ENCODE data around the gene THAP4. TPM values are rescaled to one million over a fixed set of nuclear protein-coding genes. Genes with fewer than 3 reads are reported as not detected.

THAP4 gene
- total RNA-seq, 1 donor from 2014 or later, result 63.9 TPM

- H3K9me3 Mint-ChIP-seq, result peaks cover 11% of the 10 kb centered on the region
These were observed 18.6 kb downstream of the THAP4 start for GRCh38 chr2:241618296-241618805.

GRCh38 chr2:241617431-241618154, 19.4 kb downstream of the THAP4 start:
- Mint-ChIP-seq H3K9me3 (peaks cover 11% of the 10 kb centered on the region), H3K27ac (peak overlapping the region; percentile 97), H3K4me3 (peak overlapping the region; percentile 86), H3K4me1 (peaks cover 36% of the 10 kb centered on the region), H3K27me3 (no peaks in the 10 kb centered on the region), H3K36me3 (ENCODE audit: low read depth) (peaks cover 35% of the 10 kb centered on the region)
- intact Hi-C loops (cut with micrococcal nuclease), result loop anchor here (5.0 to 10.0 kb wide), 3 partner anchors 113 to 300 kb away; partner anchors contain the start of genes HDLBP, SEPTIN2 and STK25
- DNase-seq, result peak; percentile 85

More at GRCh38 chr2:241618296-241618805, 18.6 kb downstream of the THAP4 start:
- Mint-ChIP-seq H3K36me3 (ENCODE audit: low read depth) (peaks cover 35% of the 10 kb centered on the region), H3K27ac (peak overlapping the region; percentile 86), H3K4me1 (peaks cover 36% of the 10 kb centered on the region), H3K4me3 (peak overlapping the region; percentile 86), H3K27me3 (no peaks in the 10 kb centered on the region)
- intact Hi-C loops (cut with micrococcal nuclease), result loop anchor here (5.0 to 10.0 kb wide), 3 partner anchors 114 to 301 kb away; partner anchors contain the start of genes HDLBP, SEPTIN2 and STK25
- DNase-seq, result no peak

GRCh38 chr2:241616168-241617125, 20.5 kb downstream of the THAP4 start:
- Mint-ChIP-seq H3K27ac (peak overlapping the region; percentile 63), H3K4me3 (peak overlapping the region; percentile 50), H3K27me3 (no peaks in the 10 kb centered on the region), H3K36me3 (ENCODE audit: low read depth) (peaks cover 35% of the 10 kb centered on the region), H3K9me3 (peaks cover 11% of the 10 kb centered on the region), H3K4me1 (peaks cover 35% of the 10 kb centered on the region)
- intact Hi-C loops (cut with micrococcal nuclease), result loop anchor here (5.0 to 10.0 kb wide), 3 partner anchors 112 to 299 kb away; partner anchors contain the start of genes HDLBP, SEPTIN2 and STK25
- DNase-seq, result no peak

DNA sequence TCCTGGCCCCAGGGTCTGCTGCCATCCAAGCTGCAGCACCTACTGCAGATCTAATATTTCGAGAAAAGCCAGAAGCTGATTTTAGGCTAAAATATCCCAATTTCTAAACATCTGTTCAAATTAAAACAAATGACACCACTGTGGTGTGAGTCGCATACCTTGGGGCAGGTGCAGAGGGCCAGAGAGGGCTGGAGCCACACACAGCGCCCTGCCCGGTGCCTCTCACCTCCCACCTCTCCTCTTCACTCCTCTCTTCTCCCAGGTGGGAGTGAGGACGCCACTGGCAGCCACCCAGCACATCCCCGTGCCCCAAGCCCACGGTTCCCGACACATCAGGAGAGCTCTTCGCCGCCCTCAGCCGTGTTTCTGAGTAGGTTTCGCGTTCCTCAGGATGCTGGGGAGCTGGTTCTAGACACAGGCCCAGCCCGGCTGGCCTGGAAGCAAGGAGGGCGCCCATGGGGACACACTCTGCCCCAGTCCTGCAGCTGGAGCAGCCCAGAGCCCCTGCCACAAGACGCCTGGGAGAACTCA, 21.4 kb downstream of the THAP4 start:
- no peak for DNase-seq
- no peaks in the 10 kb centered on the region for H3K27me3 Mint-ChIP-seq
- H3K4me1 Mint-ChIP-seq, result peaks cover 30% of the 10 kb centered on the region
- H3K4me3 Mint-ChIP-seq, result peak overlapping the region; percentile 50
- no peak overlapping the region for H3K27ac Mint-ChIP-seq
- intact Hi-C loops (cut with micrococcal nuclease), result loop anchor here (5.0 to 10.0 kb wide), 3 partner anchors 111 to 298 kb away; partner anchors contain the start of genes HDLBP, SEPTIN2 and STK25
- H3K36me3 Mint-ChIP-seq (ENCODE audit: low read depth), result peaks cover 30% of the 10 kb centered on the region
- H3K9me3 Mint-ChIP-seq, result peaks cover 8% of the 10 kb centered on the region

GRCh38 chr2:241615041-241615440, 21.9 kb downstream of the THAP4 start:
- intact Hi-C loops (cut with micrococcal nuclease), result loop anchor here (5.0 to 10.0 kb wide), 3 partner anchors 110 to 298 kb away; partner anchors contain the start of genes HDLBP, SEPTIN2 and STK25
- Mint-ChIP-seq H3K4me1 (peaks cover 28% of the 10 kb centered on the region), H3K9me3 (peaks cover 5% of the 10 kb centered on the region), H3K4me3 (no peak overlapping the region), H3K27me3 (no peaks in the 10 kb centered on the region), H3K36me3 (ENCODE audit: low read depth) (peaks cover 26% of the 10 kb centered on the region), H3K27ac (no peak overlapping the region)
- no peak for DNase-seq

- Mint-ChIP-seq H3K36me3 (ENCODE audit: low read depth) (peaks cover 20% of the 10 kb centered on the region), H3K9me3 (no peaks in the 10 kb centered on the region), H3K4me1 (peaks cover 30% of the 10 kb centered on the region), H3K27me3 (no peaks in the 10 kb centered on the region), H3K4me3 (no peak overlapping the region), H3K27ac (no peak overlapping the region)
- intact Hi-C loops (cut with micrococcal nuclease), result loop anchor here (10.0 kb wide), 1 partner anchor 108 kb away; the partner anchor contains the start of gene STK25
- no peak for DNase-seq
These were observed 23.8 kb downstream of the THAP4 start for GRCh38 chr2:241613017-241613780.

DNA sequence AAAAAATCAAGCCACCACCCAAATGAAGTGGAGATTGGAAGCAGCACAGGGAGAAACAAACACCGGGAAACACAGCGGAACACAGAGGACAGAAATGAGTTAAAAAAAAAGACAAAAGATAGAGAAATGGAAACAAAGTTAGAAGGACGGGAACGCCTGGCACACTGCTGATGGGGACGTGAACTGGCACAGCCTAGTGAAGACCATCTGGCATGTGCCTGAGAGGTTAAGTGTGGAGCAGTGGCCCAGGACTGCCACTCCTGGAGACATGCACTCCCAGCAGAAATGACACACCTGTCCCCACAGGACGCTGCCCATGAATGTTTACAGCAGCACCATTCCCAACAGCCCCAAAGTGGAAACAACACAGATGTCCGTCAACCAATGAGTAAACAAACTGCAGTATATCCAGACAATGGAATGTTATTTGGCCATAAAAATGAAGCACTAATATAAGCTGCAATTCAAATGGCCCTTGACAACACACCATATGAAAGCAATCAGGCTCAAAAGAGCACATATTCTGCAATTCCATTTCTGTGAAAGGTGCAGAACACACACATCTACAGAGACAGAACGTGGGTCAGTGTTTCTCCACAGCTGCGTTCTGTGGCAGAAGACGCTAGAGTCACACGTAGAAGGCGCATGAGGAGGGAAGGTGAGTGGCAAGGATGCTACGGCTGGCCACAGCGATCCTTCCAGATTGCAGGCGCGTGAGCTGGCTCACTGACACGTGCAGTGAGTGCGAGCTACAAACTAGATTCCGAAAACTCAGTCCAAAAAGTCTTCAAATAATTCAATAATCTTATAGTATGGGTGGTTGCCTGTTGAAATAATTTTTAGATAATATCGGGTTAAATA, 24.6 kb downstream of the THAP4 start:
- Mint-ChIP-seq H3K4me1 (peaks cover 23% of the 10 kb centered on the region), H3K36me3 (ENCODE audit: low read depth) (peaks cover 20% of the 10 kb centered on the region), H3K27ac (no peak overlapping the region), H3K9me3 (no peaks in the 10 kb centered on the region), H3K4me3 (no peak overlapping the region), H3K27me3 (no peaks in the 10 kb centered on the region)
- intact Hi-C loops (cut with micrococcal nuclease), result loop anchor here (10.0 kb wide), 1 partner anchor 108 kb away; the partner anchor contains the start of gene STK25
- no peak for DNase-seq

DNA sequence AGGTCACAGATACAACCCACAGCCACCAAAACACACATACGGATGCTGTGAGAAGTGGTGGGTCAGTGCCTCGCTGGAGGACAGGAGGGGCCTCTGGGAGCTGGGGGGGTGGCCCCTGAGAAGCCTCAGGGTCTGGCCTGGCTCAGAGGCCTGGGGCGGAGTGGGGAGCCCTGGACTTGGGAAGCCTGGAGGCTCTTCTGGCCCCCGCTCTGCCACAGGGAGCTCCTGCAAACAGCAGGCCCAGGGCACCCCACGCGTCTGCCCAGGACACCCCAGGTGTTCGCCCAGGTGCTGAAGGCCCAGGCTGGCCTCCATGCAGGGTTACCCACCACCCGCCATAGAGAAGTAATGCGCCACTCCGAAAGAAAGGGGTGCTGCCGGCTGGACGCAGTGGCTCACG, 25.9 kb downstream of the THAP4 start:
- DNase-seq, result no peak
- Mint-ChIP-seq H3K36me3 (ENCODE audit: low read depth) (peaks cover 21% of the 10 kb centered on the region), H3K4me3 (peak overlapping the region; percentile 71), H3K4me1 (peaks cover 18% of the 10 kb centered on the region), H3K27ac (peak overlapping the region; percentile 67), H3K9me3 (no peaks in the 10 kb centered on the region), H3K27me3 (no peaks in the 10 kb centered on the region)
- intact Hi-C loops (cut with micrococcal nuclease), result loop anchor here (2.0 to 10.0 kb wide), 2 partner anchors 106 to 254 kb away; partner anchors contain the start of genes FARP2 and STK25

DNA sequence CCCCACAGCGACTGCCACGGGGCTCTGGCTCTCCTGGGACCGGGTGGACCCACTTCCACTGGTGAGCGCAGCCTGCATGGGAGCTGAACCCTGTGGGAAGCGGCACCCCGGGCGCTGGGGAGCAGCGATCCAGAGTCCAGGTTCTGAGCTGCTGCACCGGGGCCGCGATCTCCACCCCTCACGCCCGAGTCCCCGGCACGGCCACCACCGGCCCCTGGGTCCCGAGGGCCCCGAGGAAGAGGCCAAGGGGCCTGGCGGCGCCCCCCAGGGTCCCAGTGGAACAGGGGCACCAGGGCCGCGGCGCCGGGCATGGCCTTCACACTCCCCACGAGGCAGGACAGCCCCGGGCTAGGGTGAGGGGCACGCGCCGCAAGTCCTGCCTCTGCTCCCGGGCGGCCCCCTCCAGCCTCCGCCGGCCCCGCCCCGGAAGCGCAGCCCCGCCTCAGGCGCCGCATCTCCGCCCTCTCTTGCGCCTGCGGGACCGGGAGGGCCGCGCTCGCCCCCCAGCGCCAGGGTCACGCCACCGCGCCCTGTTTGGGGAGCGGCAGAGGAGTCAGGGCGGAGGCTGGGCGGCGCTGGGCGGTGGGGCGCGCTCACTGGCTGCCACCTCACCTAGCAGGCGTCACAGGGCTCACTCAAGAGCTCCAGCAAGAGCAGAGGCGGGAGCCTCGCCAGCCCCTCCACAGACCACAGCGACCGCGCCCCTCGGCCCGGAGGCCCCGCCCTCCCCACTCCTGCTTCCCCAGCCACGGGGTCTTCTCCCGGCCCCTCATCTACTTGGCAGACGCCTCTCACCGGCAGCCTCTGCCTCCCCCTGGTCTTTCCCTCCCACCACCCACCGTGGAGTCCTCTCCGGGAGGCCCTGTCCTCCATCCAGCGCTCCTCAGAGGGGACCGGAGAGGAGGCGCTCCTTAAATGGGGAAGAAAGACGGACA, 26.8 kb downstream of the THAP4 start:
- intact Hi-C loops (cut with micrococcal nuclease), result loop anchor here (2.0 to 10.0 kb wide), 2 partner anchors 105 to 253 kb away; partner anchors contain the start of genes FARP2 and STK25
- peaks cover 20% of the 10 kb centered on the region for H3K36me3 Mint-ChIP-seq (ENCODE audit: low read depth)

GRCh38 chr2:241608881-241609280, 28.1 kb downstream of the THAP4 start:
- DNase-seq, result no peak
- intact Hi-C loops (cut with micrococcal nuclease), result no loop called here
- Mint-ChIP-seq H3K27me3 (no peaks in the 10 kb centered on the region), H3K4me1 (peaks cover 14% of the 10 kb centered on the region), H3K27ac (peak overlapping the region; percentile 59), H3K4me3 (peak overlapping the region; percentile 45), H3K36me3 (ENCODE audit: low read depth) (peaks cover 20% of the 10 kb centered on the region), H3K9me3 (no peaks in the 10 kb centered on the region)

More for the DNA sequence above, 26.8 kb downstream of the THAP4 start:
- Mint-ChIP-seq H3K4me1 (peaks cover 14% of the 10 kb centered on the region), H3K4me3 (peak overlapping the region; percentile 71), H3K27ac (peak overlapping the region; percentile 67), H3K9me3 (no peaks in the 10 kb centered on the region), H3K27me3 (no peaks in the 10 kb centered on the region)
- peak; percentile 98 for DNase-seq

Measured in activated CD4-positive, alpha-beta T cell treated with anti-CD3 and anti-CD28 coated beads, Interleukin-2, amount 10 ng/mL, durations not matched to agents 24 days and 14 days (primary cell).